GM18873 (cell line): ENCODE results near the gene SMYD3.

ENCODE experiments used
- ATAC-seq: cut with Tn5 transposase; IDR thresholded peaks from one replicate; pipeline ENCODE4 v1.9.1; 2021; ENCODE audit warnings: mild to moderate bottlenecking, moderate library complexity, moderate number of reproducible peaks; ENCODE audit not compliant: unreplicated experiment, low FRiP score

The SMYD3 gene

DNA sequence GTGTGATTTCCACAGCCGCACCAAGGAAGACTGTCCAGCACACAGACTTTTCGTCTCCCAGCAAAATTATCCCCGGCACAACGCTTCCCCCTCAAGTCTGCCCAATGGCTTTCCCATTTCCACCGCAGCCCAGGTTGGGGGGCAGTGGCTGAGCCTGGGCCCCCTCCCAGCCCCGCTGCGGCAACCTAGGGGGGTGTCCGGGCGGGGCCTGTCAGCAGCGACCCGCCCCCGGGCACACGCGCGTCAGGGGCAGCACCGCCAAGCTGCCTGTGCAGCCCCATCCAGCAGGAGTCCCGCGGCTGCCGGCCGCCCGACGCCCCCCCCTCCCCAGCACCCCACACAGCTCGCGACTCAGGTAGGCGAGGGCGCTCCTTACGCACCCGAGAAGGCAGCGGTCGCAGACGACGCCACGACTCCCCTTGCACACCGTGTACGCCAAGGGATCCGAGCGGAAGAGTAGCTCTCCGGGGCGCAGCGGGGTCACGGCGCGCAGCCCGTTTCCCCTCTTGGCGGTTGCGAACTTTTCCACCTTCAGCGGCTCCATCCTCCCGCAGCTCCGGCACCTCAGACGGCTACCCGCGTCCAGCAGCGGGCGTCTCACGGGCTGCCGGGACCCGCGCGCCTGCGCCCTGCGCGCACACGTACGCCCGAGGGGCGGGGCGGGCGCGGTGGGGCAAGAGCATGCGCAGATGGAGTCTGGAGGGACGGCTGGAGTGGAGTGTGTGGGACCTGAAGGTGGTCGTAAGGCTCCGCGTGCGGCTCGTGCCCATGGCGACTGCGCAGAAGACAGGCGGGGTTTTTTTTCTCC, at the start of gene SMYD3:
Gene SMYD3 (minus strand): TSS at position 606 of the 808 bp plus-strand sequence.
- ATAC-seq = peak; percentile 78

DNA sequence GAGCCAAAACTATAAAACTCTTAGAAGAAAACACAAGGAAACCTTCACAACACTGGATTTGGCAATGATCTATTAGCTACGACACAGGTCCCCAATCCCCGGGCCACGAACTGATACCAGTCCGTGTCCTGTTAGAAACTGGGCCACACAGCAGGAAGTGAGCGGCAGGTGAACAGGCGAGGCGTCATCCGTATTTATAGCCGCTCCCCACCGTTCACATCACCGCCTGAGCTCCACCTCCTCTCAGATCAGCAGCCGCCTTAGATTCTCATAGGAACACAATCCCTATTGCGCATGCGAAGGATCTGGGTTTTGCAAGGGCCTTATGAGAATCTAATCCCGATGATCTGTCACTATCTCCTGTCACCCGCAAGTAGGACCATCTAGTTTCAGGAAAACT, 47.1 kb upstream of the SMYD3 start:
- no peak for ATAC-seq

DNA sequence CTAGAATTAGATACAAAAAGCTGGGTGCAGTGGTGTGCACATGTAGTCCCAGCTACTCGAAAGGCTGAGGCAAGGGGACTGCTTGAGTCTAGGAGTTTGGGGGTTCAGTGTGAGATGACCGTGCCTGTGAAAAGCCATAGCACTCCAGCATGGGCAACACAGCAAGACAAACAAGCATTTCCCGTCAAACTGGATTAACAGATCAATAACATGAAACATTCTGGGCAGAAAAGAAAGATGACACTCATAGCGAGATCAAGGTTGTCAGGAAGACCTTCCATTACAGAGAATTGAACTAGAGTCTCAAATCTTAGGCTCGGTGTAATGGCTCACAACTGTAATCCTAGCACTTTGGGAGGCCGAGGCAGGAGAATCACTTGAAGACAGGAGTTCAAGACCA, 45.0 kb upstream of the SMYD3 start:
- no peak for ATAC-seq

DNA sequence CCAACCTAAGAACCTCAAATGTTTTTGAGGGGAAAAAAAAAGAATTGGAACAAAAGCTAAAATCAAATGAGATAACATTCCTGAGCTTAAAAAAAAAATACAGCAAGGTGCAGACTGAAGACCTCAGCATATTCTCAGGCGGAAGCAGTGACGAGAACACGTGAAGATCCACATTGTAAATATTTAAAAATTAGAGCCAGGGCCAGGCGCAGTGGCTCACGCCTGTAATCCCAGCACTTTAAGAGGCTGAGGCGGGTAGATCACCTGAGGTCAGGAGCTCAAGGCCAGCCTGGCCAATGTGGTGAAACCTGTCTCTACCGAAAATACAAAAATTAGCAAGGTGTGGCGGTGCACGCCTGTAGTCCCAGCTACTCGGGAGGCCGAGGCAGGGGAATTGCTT, 43.3 kb upstream of the SMYD3 start:
- ATAC-seq = no peak

DNA sequence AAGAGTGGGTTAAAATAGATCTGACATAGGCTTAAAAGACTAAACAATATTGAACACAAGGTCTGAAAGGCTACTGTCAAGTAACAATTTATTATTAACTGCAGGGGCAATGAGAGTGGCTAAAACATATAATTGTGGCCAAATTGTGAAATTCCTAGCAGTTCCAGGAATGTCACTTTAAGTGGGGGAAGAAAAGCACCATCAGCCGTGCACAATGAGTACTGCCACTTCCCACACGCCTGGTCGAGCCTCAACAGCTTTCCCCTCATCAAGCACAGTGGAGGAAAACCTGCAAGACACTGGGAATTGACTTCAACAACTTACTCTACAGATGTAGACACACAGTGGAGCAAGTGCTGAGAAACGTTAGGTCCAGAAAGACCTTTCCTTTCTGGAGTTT, 42.6 kb upstream of the SMYD3 start:
- no peak for ATAC-seq

DNA sequence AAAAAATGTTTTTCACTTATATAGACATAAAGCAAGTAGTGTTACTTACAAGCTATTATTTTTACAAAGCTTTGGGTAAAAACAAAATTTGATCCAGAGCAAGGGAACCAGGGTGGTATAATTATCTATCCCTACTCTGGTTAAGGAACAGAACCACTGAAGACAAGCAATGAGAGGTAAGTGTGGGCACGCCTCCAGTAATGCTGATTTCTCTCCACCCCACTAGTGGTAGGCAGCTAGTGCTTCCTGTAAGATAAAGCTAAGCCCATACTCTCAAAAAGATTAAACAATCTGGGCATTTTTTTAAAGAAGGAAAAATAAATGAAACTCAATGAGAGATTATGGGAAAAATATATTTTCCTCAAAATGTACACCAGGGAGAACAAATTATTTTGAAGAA, 36.9 kb upstream of the SMYD3 start:
- ATAC-seq = no peak

DNA sequence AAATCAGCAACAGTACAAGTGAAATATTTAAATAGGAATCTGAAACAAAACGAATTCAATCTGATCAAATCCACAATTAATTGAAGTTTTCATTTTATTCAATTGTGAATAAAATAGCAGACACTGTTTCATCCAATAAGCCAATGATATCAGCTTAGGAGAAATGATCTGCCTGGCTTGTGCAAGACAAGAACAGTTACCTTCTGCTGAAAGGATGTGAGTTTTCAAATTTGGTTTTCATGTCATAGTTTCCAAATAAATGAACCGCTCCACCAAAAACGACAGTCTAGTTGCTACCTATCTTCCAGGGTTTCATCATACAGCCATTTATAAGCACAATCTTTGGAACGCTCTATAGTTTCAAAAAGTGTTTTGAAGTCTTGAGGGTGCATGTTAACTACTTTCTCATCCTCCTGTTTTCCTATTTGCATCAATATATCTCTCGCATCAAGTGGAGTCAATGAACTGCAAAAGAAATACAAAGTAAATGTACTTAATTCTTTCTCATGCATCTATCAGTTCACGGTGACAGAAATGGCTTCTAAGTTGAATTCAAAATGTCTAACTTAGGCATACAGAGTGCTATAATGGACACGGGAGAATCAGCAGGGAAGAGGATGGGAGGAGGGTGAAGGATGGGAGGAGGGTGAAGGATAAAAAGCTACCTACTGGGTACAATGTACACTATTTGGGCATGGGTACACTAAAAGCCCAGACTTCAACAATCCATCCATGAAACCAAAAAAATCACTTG, 33.8 kb upstream of the SMYD3 start:
- no peak for ATAC-seq

DNA sequence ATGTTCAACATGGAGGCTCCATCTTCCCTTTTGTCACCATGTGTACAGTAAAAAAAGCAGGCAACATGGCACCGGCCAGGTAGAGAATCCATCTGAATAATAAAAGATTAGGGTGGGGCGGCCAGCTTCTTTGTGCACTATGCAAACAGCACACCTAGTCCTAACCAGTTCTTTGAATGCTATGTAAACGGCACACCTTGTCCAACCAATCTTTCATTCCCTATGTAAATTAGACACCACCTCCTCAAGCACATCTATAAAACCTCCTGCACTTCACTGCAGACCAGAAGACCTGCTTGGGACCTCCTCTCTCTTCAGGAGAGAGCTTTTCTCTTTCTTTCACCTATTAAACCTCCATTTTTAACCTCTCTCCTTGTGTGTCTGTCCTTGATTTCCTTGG, 30.8 kb upstream of the SMYD3 start:
- ATAC-seq = no peak

DNA sequence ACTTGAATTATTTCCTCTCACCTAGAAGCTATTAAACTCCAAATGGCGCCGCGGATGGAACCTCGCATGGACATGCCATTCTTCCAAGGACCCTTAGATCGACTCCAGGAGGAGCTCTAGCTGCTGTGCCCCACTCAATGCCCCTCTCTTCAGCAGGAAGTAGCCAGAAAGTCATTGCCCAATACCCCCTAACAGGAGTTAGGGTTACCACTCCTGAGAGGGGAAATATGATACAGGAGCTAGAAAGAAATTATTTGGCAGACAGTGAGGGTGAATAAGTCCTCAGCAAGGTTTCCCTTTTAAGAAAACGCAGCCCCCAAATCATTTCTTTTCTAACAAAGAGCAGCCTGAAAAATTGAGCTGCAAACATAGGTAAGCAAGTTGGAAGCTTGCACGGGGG, 30.4 kb upstream of the SMYD3 start:
- no peak for ATAC-seq

DNA sequence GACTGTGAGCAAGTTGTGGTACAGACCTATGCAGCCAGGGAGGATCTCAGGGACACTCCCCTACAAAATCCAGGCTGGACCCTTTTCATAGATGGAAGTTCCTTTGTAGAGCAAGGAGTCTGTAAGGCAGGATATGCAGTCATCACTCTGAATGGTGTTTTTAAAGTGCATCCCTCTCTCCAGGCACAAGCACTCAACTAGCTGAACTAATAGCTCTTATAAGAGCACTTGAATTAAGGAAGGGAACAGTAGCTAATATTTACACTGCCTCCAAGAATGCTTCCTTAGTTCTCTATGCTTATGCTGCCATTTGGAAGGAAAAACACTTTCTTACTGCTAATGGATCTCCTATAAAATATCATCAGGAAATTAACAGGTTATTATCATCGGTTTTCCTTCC, 27.0 kb upstream of the SMYD3 start:
- ATAC-seq = no peak

DNA sequence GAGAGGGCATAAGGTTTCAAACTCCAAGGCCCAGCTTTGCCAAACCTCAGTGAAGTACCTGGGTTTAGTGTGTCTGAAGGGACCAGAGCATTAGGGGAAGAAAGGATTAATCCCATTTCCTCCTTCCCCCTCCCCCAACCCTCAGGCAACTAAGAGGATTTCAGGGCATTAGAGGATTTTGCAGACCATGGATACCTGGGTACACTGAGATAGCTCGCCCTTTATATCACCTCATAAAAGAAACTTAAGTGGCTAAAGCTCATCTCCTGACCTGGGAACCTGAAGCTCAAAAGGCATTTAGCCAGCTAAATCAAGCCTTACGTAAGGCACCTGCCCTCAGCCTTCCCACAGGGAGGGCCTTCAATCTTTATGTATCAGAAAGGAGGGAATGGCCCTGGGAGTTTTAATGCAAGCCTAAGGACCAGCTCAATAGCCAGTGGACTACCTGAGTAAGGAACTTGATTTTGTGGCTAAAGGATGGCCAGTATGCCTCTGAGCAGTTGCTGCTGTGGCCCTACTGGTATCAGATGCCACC, 26.4 kb upstream of the SMYD3 start:
- ATAC-seq = no peak

DNA sequence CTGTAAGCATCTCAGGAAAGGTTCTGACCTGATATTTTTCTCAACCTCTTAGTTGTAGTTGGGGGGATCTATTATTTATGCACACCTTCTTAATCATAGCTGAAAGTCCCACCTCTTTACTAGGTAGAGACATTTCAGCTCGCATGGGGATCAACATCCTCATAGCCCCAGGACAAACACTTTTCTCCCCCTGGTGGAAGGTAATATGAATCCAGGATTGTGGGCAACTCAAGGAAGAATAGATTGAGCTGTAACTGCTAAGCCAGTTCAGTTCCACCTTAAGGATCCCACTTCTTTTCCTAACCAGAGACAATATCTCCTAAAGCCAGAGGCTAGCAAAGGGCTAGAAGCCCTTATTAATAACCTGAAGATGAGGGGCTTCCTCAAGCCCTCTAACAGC, 25.4 kb upstream of the SMYD3 start:
- no peak for ATAC-seq

DNA sequence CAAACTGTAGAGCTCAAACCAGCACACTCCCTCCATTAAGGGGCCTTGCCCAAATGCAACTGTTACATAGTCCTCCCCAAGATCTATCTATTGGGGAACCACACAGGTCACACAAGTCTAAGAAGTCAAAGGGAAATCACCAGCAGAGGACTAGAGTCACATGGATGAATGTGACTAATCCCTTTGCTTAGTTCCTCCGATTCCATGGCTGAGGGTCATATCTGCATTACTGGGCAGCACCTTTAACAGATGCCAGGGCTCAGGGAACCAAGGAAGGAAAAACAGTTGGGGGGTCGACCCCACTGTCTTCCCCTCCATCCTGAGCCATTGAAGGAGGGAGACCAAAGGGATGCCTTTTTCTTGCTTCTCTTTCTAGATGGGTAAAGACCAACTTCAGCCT, 23.4 kb upstream of the SMYD3 start:
- no peak for ATAC-seq

DNA sequence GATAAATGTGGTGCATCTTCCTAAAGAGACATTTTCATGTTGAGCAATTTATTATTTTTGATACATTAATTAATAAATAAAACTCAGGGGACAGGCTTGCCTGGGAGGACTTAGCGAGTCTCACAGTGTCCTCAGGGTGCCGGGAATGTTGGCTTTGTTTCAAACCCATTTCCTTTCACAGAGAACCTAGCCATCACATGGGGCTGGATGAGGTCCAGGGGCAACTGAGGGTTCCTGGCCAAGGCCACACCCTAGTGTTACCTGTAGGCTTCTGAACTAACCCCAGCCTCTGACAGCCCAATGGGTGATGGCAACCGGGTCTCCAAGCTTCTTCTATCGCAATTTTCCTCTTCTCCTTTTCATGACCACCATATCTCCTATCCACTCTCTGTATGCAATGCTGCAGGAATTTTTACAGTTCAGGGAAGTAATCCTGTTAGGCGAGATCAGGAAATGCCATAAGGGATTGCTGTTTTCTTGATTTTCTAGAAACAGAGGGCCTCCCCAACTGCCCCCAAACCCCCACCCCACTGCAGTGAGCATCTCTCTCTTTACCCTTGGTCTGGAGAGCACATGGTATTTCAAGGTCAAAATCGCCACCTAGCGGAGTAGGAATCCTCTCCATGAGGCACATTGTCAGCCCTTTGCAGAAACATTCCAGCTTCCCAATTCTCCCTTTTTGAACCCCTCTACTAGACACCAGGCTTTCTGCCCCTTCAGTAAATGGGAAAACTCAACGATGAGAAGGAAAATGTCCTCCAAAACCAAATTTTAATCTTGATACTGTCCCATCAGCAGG, 22.1 kb upstream of the SMYD3 start:
- ATAC-seq = no peak

DNA sequence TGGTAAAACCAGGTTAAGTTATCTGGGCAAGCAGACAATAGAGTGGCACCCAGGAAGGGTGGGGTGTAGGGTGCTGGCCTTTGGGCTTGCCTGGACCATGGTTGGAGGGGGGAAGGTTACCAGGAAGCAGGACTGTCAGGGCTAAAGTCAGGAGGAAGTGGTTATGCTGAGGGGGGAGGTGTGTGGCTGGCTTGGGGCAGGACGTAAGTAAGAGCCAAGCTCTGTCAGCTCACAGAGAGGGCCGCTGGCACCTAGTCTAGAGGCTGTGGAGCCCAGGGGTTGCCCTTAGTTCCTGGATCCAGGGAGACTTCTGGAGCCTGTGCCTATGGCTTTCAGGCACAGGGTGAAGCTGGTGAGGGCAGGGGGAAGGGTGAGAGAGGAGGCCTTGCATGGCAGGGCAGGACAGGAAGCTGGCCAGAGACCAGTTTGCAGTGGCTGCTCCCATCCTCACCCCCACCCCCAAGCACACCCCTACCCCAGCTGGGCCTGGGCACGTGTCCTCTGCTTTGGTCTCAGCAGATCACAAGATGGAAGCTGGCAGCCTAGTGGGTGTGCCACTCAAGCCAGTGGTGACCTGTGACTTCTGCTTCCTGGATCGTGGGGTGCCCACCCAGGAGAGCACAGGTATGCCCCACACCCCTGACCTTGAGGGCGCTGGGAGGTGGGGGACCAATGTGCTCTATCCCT, 20.5 kb upstream of the SMYD3 start:
- ATAC-seq = peak; percentile 55

DNA sequence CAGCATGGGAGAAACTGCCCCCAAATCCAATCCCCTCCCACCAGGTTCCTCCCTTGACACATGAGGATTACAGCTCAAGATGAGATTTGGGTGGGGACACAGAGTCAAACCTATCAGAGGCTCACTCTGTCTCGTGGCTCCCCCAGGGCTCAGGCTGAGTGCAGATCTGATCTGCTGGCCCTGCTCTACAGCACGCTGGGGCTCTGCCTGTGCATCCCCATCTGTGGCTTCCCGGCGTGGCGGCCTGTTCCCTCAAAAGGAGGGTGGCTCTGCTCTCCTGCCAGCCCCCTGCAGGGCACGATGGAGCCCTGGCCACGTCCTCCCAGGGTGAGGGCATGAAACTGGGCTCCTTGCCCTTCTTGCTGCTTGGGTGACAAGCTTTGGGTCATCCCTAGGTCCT, 19.8 kb upstream of the SMYD3 start:
- no peak for ATAC-seq

DNA sequence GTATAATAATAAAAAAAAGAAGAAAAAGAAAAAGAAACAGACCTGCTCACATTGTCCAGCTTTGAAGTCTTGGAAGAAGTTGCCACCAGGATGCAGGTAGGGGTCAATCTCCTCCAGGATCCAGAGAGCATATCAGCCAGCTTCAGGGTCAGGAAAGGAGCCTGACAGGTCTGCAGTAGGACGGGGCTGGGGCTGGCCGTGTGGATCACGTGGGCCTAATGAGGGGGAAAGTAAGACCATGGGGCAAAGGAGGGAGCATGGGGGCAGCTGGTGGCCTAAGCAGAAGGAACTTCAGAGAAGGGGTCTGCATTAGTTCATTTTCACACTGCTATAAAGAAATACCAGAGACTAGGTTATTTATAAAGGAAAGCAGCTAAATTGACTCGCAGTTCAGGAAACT, 19.3 kb upstream of the SMYD3 start:
- ATAC-seq = no peak

DNA sequence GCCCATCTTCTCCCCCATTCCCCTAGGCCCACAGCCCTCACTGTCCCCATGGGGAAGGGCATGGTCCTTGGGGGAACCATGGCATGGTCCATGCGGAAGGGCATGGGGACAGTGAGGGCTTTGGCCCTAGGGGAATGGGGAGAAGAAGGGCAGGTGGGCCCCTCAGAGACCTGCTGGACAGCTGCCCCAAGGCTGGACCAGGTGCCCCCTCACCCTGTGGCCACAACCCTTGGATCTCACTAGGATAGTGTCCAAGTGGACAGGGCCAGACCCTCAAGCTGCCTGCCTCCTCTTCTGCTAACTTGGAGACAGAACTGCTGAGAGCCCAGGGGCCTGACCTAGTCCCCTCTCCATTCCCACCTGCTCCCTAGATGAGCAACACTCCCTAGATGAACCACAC, 12.4 kb upstream of the SMYD3 start:
- no peak for ATAC-seq

DNA sequence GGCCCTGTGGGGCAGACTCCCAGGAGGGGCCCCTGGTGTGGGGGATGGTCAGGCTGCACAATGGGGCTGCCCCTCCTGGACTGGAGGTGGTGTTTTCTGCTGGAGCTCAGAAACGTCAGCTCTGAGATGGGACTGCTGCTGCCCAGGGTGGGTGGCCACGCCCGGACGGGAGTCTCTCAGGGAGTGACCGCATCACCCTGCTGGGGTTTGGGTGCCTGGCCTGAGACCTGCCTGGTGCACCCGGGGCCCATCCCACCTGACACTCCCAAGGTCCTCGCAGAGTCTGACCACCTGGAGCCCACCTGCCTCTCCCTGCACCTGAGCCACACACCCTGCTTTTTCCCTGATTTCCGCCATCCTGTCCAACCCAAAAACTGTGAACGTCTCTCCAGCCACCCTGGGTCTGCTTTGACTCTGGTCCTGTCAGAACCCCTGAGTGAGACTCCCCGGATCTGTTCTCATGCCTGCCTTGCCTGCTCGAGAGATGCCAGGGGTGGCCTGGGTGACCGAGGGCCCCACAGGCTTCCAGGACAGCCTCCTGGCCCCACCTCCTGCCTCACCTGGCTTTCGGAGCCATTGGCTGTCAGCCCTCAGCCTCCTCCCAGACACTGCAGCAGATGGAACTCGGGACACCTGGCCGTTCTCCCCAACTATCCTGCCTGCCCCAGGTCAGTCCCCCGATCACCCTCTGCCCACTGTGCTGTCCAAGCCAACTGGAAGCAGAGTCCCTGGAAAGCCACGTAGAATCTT, 11.6 kb upstream of the SMYD3 start:
- ATAC-seq = no peak

DNA sequence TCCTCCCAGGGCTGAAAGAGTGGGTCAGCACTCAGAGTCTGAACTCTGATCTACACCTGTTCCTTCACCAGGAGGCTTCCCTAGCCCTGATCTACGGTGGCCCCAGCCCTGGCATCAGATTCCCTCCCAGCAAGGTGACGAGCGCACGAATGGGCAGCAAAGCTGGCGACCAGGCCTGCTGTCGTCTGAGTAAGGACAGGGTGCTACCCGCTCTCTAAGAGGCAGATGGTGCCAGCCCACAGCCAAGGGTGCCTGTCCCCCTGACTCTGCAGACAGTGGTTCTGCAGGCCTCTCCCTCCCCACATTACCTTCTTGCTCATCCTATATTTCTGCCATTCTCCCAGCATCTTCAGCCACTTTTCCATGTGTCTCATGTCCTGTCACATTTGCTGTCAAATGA, 10.3 kb upstream of the SMYD3 start:
- ATAC-seq = no peak
